ENCODE data around the gene BNC2. TPM values are rescaled to one million over a fixed set of nuclear protein-coding genes. Genes with fewer than 3 reads are reported as not detected.

The BNC2 gene
- total and polyA plus RNA-seq, 2 of the 13 experiments (the other 11 are each of a cell fraction or from before 2014, with no cell fraction given), result not detected

GRCh38 chr9:16654596-16655126 lies 215.8 kb downstream of the BNC2 start:
- TF ChIP-seq NFE2 (CRISPR knock-in tag; IDR thresholded peaks at IDR 0.05) (no peak), ZBTB34 (CRISPR knock-in tag; IDR thresholded peaks at IDR 0.05) (no peak), ZNF333 (CRISPR knock-in tag; IDR thresholded peaks at IDR 0.05; ENCODE audit: borderline replicate concordance) (no peak), TP53 (CRISPR knock-in tag; conservative IDR thresholded peaks at IDR 0.05) (no peak), ZNF652 (CRISPR knock-in tag; IDR thresholded peaks at IDR 0.05; ENCODE audit: borderline replicate concordance, low read depth) (no peak), ZNF451 (CRISPR knock-in tag; IDR thresholded peaks at IDR 0.05) (no peak), ZNF850 (CRISPR knock-in tag; conservative IDR thresholded peaks at IDR 0.05) (no peak), ZNF251 (CRISPR knock-in tag; IDR thresholded peaks at IDR 0.05) (no peak), MXI1 (IDR thresholded peaks at IDR 0.05; ENCODE audit: borderline replicate concordance, low read depth, low read length) (no peak), FOXK2 (IDR thresholded peaks at IDR 0.05) (no peak), EHMT2 (IDR thresholded peaks at IDR 0.05; ENCODE audit: borderline replicate concordance, low read depth, low read length) (no peak), ZNF263 (CRISPR knock-in tag; IDR thresholded peaks at IDR 0.05) (no peak), ETS1 (CRISPR knock-in tag; IDR thresholded peaks at IDR 0.05) (no peak), ZBTB25 (CRISPR knock-in tag; IDR thresholded peaks at IDR 0.05) (no peak)
- no peak overlapping the region for H3K4me3 ChIP-seq (replicated peaks in 1 of 3; ENCODE audit: insufficient read depth in 1 of 3, low read depth in 2 of 3, low read length in 3 of 3)
- H3K4me1 ChIP-seq (ENCODE audit: insufficient read depth, low read length), result peaks cover 12% of the 10 kb centered on the region; the same call in 1 of the 2 replicates
- ATAC-seq, result no peak
- in situ Hi-C loops (cut with HindIII; ENCODE audit: extremely low pct_ligation_motif_present, low pct_unique_long_range_greater_than_20kb) (no loop called here), intact Hi-C loops (cut with micrococcal nuclease; ENCODE audit: unreplicated experiment) (no loop called here)
- CTCF ChIA-PET (ENCODE audit: low intra/inter-chr PET ratio, low total read pairs), result no interaction called here
- no peaks in the 10 kb centered on the region for H3K27me3 ChIP-seq (ENCODE audit: control insufficient read depth in 1 of 2, insufficient read depth in 2 of 2, low read length in 2 of 2)
- H3K36me3 ChIP-seq (replicated peaks in 1 of 2; ENCODE audit: control insufficient read depth in 1 of 2, insufficient read depth in 2 of 2, low read length in 2 of 2), result no peaks in the 10 kb centered on the region
- H3K27ac ChIP-seq (ENCODE audit: extremely low read length, insufficient read depth, low read length), result no peak overlapping the region
- 11% methylated on average over 3 of the region's 3 CpGs for WGBS (ENCODE audit: low lambda C conversion rate)
- no peak for DNase-seq (ENCODE audit: low spot score)
- POLR2A ChIA-PET, result no interaction called here
- H3K4me2 ChIP-seq (ENCODE audit: low read depth, low read length), result no peak overlapping the region
- no peak for FAIRE-seq
- H3K9ac ChIP-seq (ENCODE audit: insufficient read depth, low read depth, low read length), result no peak overlapping the region
- no peak overlapping the region for H2AFZ ChIP-seq (ENCODE audit: low read length)
- no peaks in the 10 kb centered on the region for H3K9me3 ChIP-seq (ENCODE audit: low read length)
- no peaks in the 10 kb centered on the region for H4K20me1 ChIP-seq (ENCODE audit: insufficient read depth, low read length)
- no peaks in the 10 kb centered on the region for H3K79me2 ChIP-seq (ENCODE audit: insufficient read depth, low read length)
- no TSS peak for BruUV-seq (replicated peaks)
